Esophagus muscularis mucosa (tissue), 4 donors: ENCODE measurements around the gene LIPT2. TPM values are rescaled to one million over a fixed set of nuclear protein-coding genes. Genes with fewer than 3 reads are reported as not detected.
"Not testable (repeated sequence)": the region's sequence is repeated elsewhere in the genome, so short reads cannot be mapped to it uniquely, and the experiment has no call there.

ENCODE experiments used
- DNase-seq: peaks from one replicate; pipeline ENCODE4 v3.0.0-alpha.2; 2017; ENCODE audit errors: extremely low spot score
- H3K27ac ChIP-seq, 4 donors: fragments of 200-600 bp; sonication (generic); replicated peaks in 1 of 4; 1 replicate in 3 of 4; 2 replicates in 1 of 4; pipeline ENCODE4 v1.5.1; 2016 to 2019; ENCODE audit warnings: mild to moderate bottlenecking in 1 of 4
- H3K27me3 ChIP-seq, 4 donors: fragments of 200-600 bp; sonication (generic); one replicate each; pipeline versions ENCODE4 v1.5.1 to v1.6.0; 2016 to 2019
- H3K36me3 ChIP-seq, 4 donors: fragments of 200-600 bp; sonication (generic); one replicate each; pipeline ENCODE4 v1.5.1; 2016 to 2019
- H3K4me1 ChIP-seq, 4 donors: fragments of 200-600 bp; sonication (generic); one replicate each; pipeline ENCODE4 v1.5.1; 2016 to 2019
- H3K4me3 ChIP-seq, 4 donors: fragments of 200-600 bp; sonication (generic); 1 replicate in 2 of 4; 2 replicates in 2 of 4; pipeline ENCODE4 v1.5.1; 2016 to 2019; ENCODE audit warnings: mild to moderate bottlenecking in 4 of 4, moderate library complexity in 1 of 4
- H3K9me3 ChIP-seq, 4 donors: fragments of 200-600 bp; sonication (generic); 1 replicate in 3 of 4; 2 replicates in 1 of 4; pipeline ENCODE4 v1.5.1; 2016 to 2019
- EP300 ChIP-seq: sonication (generic); formaldehyde crosslinking; IDR thresholded peaks from one replicate; pipeline ENCODE4 v1.6.1; 2017; ENCODE audit warnings: antibody characterized with exemption
- POLR2A ChIP-seq: fragments of 450-650 bp; IDR thresholded peaks from one replicate; pipeline ENCODE4 v1.6.1; 2017; ENCODE audit warnings: antibody characterized with exemption, moderate library complexity, mild to moderate bottlenecking, low read depth
- POLR2AphosphoS5 ChIP-seq, 2 donors: sonication (generic); formaldehyde crosslinking; IDR thresholded peaks; one replicate each; pipeline ENCODE4 v1.6.1; 2017; ENCODE audit warnings: antibody characterized with exemption in 2 of 2
- WGBS: methylation state at CpG from one replicate; pipeline ENCODE4 v1.1.5; 2018; 5-methylcytosine and 5-hydroxymethylcytosine counted together
- intact Hi-C: fragments of 100-400 bp; cut with DNase I; formaldehyde crosslinking; loops from one replicate; pipeline ENCODE4 v1.15.1; 2023
- total RNA-seq, 4 donors: library from RNA; depleted of rRNA; stranded (reverse); fragments of >200 nt; gene quantifications; one replicate each; pipeline versions ENCODE4 v1.1.0 to v1.2.1, GENCODE V29; 2016
- TF ChIP-seq, protein P1 (sequence below), 3 experiments: fragments of 200-600 bp in 2 of 3; fragments of 450-650 bp in 1 of 3; sonication (generic) in 2 of 3; IDR thresholded peaks; one replicate each; pipeline ENCODE4 v1.5.1; 2017 to 2019; ENCODE audit warnings: antibody characterized with exemption in 3 of 3, mild to moderate bottlenecking in 2 of 3, moderate library complexity in 1 of 3

Gene LIPT2
- total RNA-seq, 4 donors from 2014 or later: 2.2 to 6.7 (median 2.7) TPM

DNA sequence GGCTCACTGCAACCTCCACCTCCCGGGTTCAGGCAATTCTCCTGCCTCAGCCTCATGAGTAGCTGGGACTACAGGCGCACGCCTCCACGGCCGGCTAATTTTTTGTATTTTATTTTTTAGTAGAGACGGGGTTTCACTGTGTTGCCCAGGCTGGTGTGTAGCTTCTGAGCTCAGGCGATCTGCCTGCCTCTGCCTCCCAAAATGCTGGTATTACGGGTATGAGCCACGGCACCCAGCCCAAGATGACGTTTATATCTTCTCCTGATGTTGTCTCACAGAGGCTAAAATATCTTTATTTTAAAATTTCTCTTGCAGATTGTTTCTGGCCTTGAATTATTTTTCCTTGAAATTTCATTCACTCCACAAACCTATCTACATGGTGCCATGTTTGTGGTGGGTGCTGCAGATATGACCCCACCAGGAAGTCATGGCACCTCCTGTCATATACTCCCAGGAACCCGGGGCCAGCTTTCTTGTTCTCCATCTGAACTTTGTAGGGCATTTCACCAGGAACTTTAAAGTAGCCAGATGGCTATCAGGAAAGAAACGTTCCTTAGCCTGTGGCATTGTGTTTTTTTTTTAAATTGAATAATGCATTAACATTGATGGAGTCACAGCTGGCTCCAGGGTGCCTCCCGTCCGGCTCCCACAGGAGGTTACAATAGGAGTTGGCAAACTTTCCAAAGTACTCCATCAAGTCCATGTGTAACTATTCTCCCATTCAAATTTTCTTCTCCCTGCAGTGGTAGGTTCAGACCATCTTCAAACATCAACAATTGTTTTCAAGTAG, 42.0 kb upstream of the LIPT2 start:
- intact Hi-C loops: no loop called here
- 81% methylated on average over 14 of the region's 14 CpGs for WGBS
- Histone ChIP-seq H3K27me3 (no peaks in the 10 kb centered on the region), H3K9me3 (peaks cover 0 to 12% (median 10%) of the 10 kb centered on the region in 4 donors), H3K36me3 (no peaks in the 10 kb centered on the region), H3K4me1 (no peaks in the 10 kb centered on the region), H3K27ac (no peak overlapping the region), H3K4me3 (no peak overlapping the region)
- TF ChIP-seq POLR2A (no peak), EP300 (no peak), POLR2AphosphoS5 (IDR thresholded peaks at IDR 0.05) (no peak)
- TF ChIP-seq, protein P1, sequence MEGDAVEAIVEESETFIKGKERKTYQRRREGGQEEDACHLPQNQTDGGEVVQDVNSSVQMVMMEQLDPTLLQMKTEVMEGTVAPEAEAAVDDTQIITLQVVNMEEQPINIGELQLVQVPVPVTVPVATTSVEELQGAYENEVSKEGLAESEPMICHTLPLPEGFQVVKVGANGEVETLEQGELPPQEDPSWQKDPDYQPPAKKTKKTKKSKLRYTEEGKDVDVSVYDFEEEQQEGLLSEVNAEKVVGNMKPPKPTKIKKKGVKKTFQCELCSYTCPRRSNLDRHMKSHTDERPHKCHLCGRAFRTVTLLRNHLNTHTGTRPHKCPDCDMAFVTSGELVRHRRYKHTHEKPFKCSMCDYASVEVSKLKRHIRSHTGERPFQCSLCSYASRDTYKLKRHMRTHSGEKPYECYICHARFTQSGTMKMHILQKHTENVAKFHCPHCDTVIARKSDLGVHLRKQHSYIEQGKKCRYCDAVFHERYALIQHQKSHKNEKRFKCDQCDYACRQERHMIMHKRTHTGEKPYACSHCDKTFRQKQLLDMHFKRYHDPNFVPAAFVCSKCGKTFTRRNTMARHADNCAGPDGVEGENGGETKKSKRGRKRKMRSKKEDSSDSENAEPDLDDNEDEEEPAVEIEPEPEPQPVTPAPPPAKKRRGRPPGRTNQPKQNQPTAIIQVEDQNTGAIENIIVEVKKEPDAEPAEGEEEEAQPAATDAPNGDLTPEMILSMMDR (IDR thresholded peaks at IDR 0.05): no peak
- DNase-seq: no peak

DNA sequence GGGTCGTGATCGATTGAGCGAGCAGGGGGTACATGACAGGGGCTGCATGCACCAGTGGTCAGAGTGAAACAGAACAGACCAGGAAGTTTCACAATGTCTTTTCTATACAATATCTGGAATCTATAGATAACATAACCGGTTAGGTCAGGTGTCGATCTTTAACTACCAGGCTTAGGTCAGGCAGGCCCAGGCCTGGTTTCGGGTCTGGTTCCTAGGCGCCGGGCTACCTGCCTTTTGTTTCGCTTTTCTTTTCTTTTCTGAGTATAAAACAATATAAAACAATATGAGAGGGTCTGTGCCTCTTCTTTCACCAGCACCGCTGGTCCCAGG, 41.4 kb upstream of the LIPT2 start:
- H3K4me3 ChIP-seq, H3K36me3 ChIP-seq, H3K27ac ChIP-seq, intact Hi-C loops, DNase-seq, H3K27me3 ChIP-seq, H3K4me1 ChIP-seq: not testable (repeated sequence)
- H3K9me3 ChIP-seq: peaks cover 0 to 12% (median 10%) of the 10 kb centered on the region in 4 donors
- WGBS: 93% methylated on average over 10 of the region's 10 CpGs

DNA sequence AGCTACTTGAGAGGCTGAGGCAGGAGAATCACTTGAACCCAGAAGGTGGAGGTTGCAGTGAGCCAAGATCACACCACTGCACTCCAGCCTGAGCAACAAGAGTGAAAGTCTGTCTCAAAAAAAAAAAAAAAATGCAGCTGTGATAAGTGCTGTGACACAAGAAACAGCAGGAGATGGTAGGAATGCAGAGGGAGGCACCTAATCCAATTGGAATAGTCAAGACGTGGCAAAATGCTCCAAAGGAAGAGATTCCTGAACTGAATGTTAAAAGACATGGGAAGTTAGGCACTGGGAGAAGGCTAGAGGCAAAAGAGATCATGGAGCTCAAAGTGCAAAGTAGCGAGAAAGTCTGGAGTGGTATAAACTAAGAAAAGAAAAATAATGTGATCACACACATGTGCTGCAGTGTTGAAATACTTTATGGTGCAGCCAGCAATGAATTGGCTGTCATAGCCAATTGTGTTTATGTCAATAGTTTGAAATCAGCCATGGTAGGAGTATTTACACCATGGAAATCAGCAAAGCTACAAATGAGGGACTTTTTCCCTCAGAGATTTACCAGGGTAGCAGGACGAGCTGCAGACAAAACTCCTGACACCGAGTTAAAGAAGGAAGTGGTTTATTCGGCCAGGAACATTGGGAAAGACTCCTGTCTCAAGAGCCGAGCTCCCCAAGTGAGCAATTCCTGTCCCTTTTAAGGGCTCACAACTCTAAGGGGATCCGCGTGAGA, 40.9 kb upstream of the LIPT2 start:
- no peak for TF ChIP-seq POLR2A
- TF ChIP-seq EP300: no peak
- TF ChIP-seq, protein P1 (IDR thresholded peaks at IDR 0.05): no peak
- no peak for TF ChIP-seq POLR2AphosphoS5 (IDR thresholded peaks at IDR 0.05)
- 72% methylated on average over 8 of the region's 8 CpGs for WGBS
- H3K27ac ChIP-seq: no peak overlapping the region
- no peak overlapping the region for H3K4me3 ChIP-seq
- intact Hi-C loops: no loop called here
- H3K9me3 ChIP-seq: peaks cover 0 to 12% (median 10%) of the 10 kb centered on the region in 4 donors
- no peaks in the 10 kb centered on the region for H3K36me3 ChIP-seq
- DNase-seq: no peak
- no peaks in the 10 kb centered on the region for H3K27me3 ChIP-seq
- no peaks in the 10 kb centered on the region for H3K4me1 ChIP-seq

DNA sequence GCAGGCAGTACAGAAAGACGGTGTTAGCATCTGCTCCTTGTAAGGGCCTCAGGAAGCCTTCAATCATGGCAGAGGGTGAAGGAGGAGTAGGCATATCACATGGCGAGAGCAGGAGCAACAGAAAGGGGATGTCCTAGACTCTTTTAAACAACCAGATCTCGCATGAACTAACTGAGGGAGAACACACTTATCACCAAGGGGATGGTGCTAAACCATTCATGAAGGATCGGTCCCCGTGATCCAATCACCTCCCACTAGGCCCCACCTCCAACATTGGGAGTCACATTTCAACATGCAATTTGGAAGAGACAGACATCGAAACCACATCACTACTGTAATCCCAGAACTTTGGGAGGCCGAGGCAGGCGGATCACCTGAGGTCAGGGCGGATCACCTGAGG, 39.9 kb upstream of the LIPT2 start:
- no peak for DNase-seq
- Histone ChIP-seq H3K4me1 (no peaks in the 10 kb centered on the region), H3K4me3 (no peak overlapping the region), H3K27ac (no peak overlapping the region), H3K36me3 (no peaks in the 10 kb centered on the region), H3K9me3 (peaks cover 0 to 11% (median 10%) of the 10 kb centered on the region in 4 donors), H3K27me3 (no peaks in the 10 kb centered on the region)
- TF ChIP-seq POLR2A (no peak), EP300 (no peak), POLR2AphosphoS5 (IDR thresholded peaks at IDR 0.05) (no peak)
- TF ChIP-seq, protein P1 (IDR thresholded peaks at IDR 0.05): no peak
- WGBS: 90% methylated on average over 8 of the region's 9 CpGs
- intact Hi-C loops: no loop called here

DNA sequence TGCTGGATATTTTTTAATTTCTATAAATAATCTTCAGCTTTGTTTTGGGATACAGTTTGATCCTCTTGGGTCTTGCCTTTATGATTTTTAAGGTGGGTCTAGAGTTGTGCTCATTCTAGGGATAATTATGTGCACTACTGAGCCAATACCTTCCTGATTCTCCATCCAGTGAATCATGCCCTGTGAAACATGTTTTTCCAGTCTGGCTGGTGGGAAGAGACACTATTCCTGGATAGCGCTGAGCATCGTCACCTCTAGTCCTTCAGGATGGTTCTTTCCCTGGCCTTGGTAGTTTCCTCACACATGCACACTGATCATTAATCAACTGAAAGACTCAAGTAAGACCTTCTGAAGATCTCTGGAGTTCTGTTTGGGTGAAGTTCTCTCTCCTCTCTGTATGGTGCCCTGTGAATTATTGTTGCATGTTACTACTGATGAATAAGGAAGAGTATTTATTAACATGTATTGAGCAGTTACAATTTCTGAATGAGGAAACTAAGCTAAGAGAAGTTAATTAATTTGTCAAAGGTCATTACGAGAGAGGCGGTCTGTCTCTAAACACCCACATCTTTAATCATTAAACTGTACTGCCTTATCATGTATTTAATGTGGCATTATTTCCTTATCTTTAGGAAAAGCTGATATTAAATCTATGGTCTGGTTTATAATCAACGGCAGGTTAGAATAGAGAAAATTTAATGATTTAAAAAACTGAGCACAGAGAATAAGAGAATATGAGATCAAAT, 39.1 kb upstream of the LIPT2 start:
- no peaks in the 10 kb centered on the region for H3K27me3 ChIP-seq
- intact Hi-C loops: no loop called here
- peaks cover 0 to 5% (median 4%) of the 10 kb centered on the region in 4 donors for H3K9me3 ChIP-seq
- no peak overlapping the region for H3K27ac ChIP-seq
- WGBS: 93% methylated on average over 5 of the region's 5 CpGs
- TF ChIP-seq EP300 (no peak), POLR2AphosphoS5 (IDR thresholded peaks at IDR 0.05) (no peak), POLR2A (no peak)
- TF ChIP-seq, protein P1 (IDR thresholded peaks at IDR 0.05): no peak
- DNase-seq: no peak
- H3K36me3 ChIP-seq: no peaks in the 10 kb centered on the region
- no peak overlapping the region for H3K4me3 ChIP-seq
- H3K4me1 ChIP-seq: no peaks in the 10 kb centered on the region
